ENCODE results near the gene NOC2L.

- no peak for TF ChIP-seq POLR2A (IDR thresholded peaks at IDR 0.05)
- TF ChIP-seq CTCF (IDR thresholded peaks at IDR 0.05), result no peak
- TF ChIP-seq POLR2AphosphoS5 (IDR thresholded peaks at IDR 0.05), result no peak
- TF ChIP-seq EP300 (IDR thresholded peaks at IDR 0.05), result no peak
These were observed 40.7 kb downstream of the NOC2L start for GRCh38 chr1:918353-918752.
